ENCODE measurements around the gene SAMD10. TPM values are rescaled to one million over a fixed set of nuclear protein-coding genes. Genes with fewer than 3 reads are reported as not detected.

SAMD10 gene
- total RNA-seq, 1 experiment from 2014 or later, result 5.7 TPM

DNA sequence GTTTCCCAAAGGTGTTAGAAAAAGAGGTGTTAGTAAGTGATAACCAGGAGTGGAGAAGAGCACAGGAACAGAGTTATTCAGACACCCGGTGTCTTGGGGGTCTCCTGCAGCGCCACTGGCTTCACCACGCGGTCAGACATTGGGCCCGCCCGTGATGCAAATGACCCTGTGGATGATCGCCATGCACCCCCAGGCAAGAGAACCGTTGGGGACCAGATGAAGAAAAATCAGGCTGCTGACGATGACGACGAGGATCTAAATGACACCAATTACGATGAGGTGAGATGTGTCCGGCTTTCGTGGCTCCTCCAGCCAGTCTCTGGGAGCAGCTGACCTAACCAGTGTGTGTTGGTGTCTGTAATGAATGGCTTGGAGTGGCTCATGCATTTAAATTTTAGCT lies 3.5 kb upstream of the SAMD10 start:
- Histone ChIP-seq H3K79me2 (ENCODE audit: insufficient read depth, low read length) (peaks cover 4% of the 10 kb centered on the region; the same call in 1 of the 2 replicates), H2BK20ac (ENCODE audit: low read depth, low read length, poor library complexity, severe bottlenecking) (no peak overlapping the region), H2BK5ac (ENCODE audit: insufficient read length, low read length) (no peak overlapping the region), H3K14ac (ENCODE audit: insufficient read depth, low read length) (no peak overlapping the region), H3K18ac (ENCODE audit: insufficient read length, low read depth, low read length) (no peak overlapping the region), H3K27ac (ENCODE audit: insufficient read length, low read depth, low read length) (no peak overlapping the region), H4K5ac (ENCODE audit: insufficient read length, low read depth, low read length) (no peak overlapping the region), H2BK120ac (ENCODE audit: low read depth, low read length, poor library complexity, severe bottlenecking) (no peak overlapping the region), H4K91ac (ENCODE audit: insufficient read length, low read depth, low read length) (no peak overlapping the region), H4K20me1 (ENCODE audit: control insufficient read depth, insufficient read depth, insufficient read length) (no peaks in the 10 kb centered on the region), H3K27me3 (ENCODE audit: insufficient read depth, low read length) (no peaks in the 10 kb centered on the region), H2AFZ (ENCODE audit: low read length) (no peak overlapping the region), H2BK15ac (ENCODE audit: low read depth, low read length) (no peak overlapping the region), H4K8ac (replicated peaks; ENCODE audit: insufficient read length, low read depth, low read length) (no peak overlapping the region), H3K4me1 (ENCODE audit: insufficient read depth, low read length) (peaks cover 3% of the 10 kb centered on the region; the same call in 1 of the 2 replicates), H3K79me1 (ENCODE audit: insufficient read depth, low read depth, low read length, poor library complexity, severe bottlenecking) (peaks cover 10% of the 10 kb centered on the region), H3K23me2 (ENCODE audit: insufficient read length, low read depth, low read length, poor library complexity, severe bottlenecking) (peaks cover 16% of the 10 kb centered on the region), H2BK12ac (ENCODE audit: insufficient read length, low read depth, low read length) (no peak overlapping the region), H3T11ph (ENCODE audit: low read length) (no peak overlapping the region), H3K56ac (ENCODE audit: insufficient read length, low read depth, low read length) (no peak overlapping the region), H2AK5ac (ENCODE audit: insufficient read length, low read length) (no peak overlapping the region), H3K23ac (ENCODE audit: insufficient read length, low read depth, low read length) (no peak overlapping the region), H3K9ac (ENCODE audit: extremely low read depth, insufficient read length, low read length) (no peak overlapping the region), H3K9me3 (ENCODE audit: control insufficient read depth, low read depth, low read length) (no peaks in the 10 kb centered on the region), H3K4me2 (ENCODE audit: insufficient read depth, insufficient read length, low read length) (no peak overlapping the region), H3K4ac (ENCODE audit: low read depth, low read length) (no peak overlapping the region)
- DNase-seq, result no peak
- Mint-ChIP-seq H3K9me3 (no peaks in the 10 kb centered on the region), H3K27ac (peak overlapping the region in 1 of 3 experiments; percentile 26; a peak in 1 of 7 replicates), H3K36me3 (ENCODE audit: insufficient read depth in 1 of 3, low read depth in 3 of 3) (peaks cover 22 to 52% (median 45%) of the 10 kb centered on the region in 3 experiments), H3K4me3 (peak overlapping the region; percentile 67 to 93; a peak in 3 of 5 replicates), H3K27me3 (ENCODE audit: low read depth) (0 out of 2 replicates have a peak, but pooled peaks cover 1% of the 10 kb centered on the region), H3K4me1 (peaks cover 26 to 27% of the 10 kb centered on the region in 2 experiments)
- TF ChIP-seq, protein P1, sequence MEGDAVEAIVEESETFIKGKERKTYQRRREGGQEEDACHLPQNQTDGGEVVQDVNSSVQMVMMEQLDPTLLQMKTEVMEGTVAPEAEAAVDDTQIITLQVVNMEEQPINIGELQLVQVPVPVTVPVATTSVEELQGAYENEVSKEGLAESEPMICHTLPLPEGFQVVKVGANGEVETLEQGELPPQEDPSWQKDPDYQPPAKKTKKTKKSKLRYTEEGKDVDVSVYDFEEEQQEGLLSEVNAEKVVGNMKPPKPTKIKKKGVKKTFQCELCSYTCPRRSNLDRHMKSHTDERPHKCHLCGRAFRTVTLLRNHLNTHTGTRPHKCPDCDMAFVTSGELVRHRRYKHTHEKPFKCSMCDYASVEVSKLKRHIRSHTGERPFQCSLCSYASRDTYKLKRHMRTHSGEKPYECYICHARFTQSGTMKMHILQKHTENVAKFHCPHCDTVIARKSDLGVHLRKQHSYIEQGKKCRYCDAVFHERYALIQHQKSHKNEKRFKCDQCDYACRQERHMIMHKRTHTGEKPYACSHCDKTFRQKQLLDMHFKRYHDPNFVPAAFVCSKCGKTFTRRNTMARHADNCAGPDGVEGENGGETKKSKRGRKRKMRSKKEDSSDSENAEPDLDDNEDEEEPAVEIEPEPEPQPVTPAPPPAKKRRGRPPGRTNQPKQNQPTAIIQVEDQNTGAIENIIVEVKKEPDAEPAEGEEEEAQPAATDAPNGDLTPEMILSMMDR (conservative IDR thresholded peaks at IDR 0.05), result no peak
- WGBS (ENCODE audit: extremely low coverage, insufficient read length, low lambda C conversion rate), result no CpG with 5 or more reads among the region's 14 CpGs

All from H9 (cell line).